ENCODE results near the gene CFAP73. TPM values are rescaled to one million over a fixed set of nuclear protein-coding genes. Genes with fewer than 3 reads are reported as not detected.

Gene CFAP73
- polyA plus RNA-seq, 3 donors: 0.83 to 1.2 (median 1.1) TPM

DNA sequence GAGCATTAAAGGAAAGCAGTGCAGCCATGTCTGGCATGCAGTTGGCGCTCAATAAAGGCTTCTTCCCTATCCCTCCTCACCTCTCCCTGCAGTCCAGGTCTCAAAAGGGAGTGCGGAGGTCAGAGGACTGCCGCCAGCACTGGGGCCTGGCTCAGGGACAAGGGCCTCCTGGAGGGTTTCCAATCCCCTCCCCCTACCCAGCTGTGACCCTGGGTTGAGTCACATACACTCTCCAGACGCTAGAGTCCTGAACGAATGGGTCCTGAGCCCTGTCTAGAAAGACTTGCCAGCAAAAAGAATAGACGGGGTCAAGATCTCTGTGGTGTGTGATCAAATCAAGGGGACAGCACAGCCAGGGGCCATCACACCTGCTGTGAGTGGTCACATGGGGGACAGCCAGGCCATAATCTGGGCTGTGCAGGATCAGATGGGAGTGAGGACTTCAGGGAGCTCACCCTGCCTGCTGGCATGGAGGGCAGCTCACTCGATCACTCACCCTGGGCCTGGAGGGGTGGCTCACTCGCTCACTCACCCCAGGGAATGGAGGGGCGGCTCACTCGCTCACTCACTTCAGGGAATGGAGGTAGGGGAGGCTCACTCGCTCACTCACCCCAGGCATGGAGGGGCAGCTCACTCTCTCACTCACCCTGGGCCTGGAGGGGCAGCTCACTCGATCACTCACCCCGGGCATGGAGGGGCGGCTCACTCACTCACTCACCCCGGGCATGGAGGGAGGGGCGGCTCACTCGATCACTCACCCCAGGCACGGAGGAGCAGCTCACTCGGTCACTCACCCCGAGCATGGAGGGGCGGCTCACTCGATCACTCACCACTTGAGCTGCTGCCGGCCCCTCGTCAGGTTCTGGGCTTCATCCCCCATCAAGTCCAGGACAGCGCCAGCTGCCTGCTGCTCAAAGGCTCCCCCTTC is 12.8 kb downstream of the CFAP73 start:
- DNase-seq (ENCODE audit: low read depth in 3 of 3, low spot score in 2 of 3): no peak

DNA sequence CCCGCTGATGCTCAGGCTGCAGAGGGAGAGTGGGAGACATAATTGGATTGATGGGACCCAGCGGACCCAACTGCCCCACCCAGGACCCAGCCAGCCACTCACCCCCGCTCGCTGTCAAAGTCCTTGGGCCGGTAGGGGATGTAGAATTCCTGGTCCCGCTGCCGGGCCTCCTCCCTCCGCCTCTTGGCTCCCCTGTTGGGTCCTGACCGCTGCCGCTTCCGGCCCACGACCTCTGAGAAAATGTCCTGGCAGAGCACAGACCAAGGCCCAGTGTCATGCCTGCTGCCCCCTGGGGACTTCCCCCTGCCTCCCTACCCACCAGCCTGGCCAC is 13.5 kb downstream of the CFAP73 start:
- DNase-seq (ENCODE audit: low read depth in 3 of 3, low spot score in 2 of 3): no peak

DNA sequence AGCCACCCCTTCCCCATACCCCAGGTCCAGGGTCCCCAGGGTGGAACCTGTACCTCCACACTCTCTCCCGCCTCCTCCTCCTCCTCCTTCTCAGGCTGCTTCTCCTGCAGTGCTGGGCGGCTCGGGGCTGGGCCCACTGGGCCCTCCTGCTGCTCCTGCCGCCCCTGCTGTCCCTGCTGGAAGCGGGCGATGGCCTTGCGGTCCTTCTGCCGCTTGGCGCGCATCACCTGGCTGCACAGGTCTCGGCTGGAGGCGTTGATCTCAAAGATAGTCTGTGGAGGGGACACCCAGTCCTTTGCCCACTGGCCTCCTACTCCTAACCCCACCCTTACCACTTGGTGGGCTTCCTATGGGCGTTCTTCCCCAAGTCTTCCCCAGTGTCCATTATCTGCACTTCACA is 14.5 kb downstream of the CFAP73 start:
- DNase-seq (ENCODE audit: low read depth in 3 of 3, low spot score in 2 of 3): no peak

DNA sequence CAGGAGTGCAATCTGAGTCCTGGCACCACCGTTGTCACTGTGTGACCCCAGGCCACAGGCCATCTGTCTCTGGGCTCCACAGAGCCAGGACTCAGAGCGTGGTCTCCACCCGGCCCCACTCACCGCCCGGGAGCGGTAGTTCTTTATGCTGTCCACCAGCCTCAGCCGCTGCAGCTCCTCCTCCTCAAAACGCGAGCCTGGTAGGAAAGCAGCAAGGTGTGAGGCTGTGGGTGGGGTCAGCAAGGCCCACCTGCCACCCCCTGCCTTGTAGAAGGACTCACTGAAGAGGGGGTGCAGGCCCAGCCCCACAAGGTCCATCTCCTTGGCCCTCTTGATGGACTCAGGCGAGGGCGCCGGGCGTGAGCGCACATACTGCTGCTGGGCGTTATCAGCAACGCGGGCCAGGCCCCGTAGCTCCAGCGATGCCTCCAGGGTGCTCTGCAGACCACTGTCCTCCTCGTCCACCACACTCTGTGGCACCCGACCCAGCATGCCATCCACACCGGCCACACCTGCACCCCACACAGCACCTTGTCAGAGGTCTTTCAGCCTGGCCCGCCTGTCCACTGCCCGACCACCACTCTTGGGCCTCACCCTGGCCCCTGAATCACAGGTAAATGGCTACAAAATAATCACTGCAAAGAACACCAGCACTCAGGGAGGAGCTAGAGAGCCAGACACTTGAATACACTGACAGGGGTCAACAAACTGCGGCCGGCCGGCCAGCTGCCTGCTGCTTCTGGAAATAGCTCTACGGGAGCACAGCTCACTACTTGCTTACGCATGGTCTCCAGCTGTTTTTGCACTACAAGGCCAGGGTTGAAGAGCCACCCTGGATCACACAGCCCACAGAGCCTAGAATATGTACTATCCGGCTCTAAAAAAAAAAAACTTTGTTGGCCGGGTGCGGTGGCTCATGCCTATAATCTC is 16.3 kb downstream of the CFAP73 start:
- no peak for DNase-seq (ENCODE audit: low read depth in 3 of 3, low spot score in 2 of 3)

DNA sequence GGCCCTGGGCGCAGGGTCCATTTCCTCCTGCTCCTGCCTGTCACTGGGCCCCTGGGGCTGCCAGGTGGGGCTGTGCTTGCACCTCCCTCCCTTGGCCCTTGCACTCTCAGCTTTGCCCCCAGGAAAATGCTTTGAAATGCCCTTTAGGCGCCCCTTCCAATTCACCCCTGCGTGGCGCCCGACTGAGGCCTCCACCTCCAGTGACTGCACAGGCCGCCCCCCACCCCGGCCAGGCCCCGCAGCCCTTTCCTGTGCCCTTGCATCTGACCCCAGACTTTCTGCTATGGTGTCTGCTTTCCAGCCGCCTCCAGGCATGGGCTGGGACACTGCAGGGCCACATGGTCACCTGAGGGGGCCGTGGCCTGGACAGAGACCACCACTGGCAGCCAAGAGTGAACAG is 18.3 kb downstream of the CFAP73 start:
- DNase-seq (ENCODE audit: low read depth in 3 of 3, low spot score in 2 of 3): no peak

DNA sequence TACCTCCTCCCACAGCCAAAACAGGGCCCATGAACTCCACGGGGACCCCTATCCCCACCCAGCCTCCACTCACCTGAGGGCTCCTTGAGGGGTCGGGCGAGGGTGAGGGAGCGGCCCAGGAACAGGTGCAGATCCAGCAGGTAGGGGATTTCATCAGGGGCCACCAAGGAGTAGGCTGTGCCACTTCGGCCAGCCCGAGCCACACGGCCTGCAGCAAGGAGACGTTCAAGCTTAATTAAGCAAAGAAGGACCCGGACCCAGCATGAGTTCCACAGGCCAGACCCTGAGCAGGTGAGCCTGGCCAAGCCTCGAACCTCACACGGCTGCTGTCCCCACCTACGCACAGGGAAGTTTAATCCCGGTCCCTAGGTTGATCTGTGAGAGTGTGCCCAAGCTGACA is 20.2 kb downstream of the CFAP73 start:
- no peak for DNase-seq (ENCODE audit: low read depth in 3 of 3, low spot score in 2 of 3)

DNA sequence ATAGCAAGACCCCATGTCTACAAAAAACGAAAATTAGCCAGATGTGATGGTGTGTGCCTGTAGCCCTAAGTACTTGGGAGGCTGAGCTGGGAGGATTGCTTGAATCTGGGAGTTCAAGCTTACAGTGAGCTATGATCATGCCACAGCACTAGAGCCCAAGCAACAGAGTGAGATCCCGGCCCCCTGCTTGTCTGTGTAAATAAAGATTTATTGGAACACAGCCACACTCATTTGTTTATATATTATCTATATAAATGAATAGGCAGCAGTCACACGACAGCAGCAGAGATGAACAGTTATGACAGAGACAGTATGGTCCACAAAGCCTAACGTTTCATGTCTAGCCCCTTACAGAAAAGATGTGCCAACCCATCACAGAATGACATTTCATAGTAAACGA is 20.9 kb downstream of the CFAP73 start:
- no peak for DNase-seq (ENCODE audit: low read depth in 3 of 3, low spot score in 2 of 3)

DNA sequence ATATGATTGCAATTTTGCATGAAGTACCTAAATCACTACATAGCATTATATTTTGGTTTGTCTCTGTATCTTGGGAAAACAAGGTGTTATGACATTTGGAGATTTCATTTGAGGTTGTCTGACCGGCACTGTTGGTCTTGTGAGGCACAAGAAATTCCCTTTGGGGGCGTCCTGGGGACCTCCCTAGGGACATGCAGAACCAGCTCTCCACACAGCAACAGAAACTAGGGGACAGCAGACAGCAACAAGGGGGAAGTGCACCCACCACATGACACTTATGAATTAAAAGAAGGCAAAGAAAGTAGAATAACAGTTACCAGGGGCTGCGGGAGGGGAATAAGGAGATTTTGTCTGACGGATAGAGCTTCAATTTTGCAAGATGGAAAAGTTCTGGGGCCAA is 21.4 kb downstream of the CFAP73 start:
- DNase-seq (ENCODE audit: low read depth in 3 of 3, low spot score in 2 of 3): no peak

DNA sequence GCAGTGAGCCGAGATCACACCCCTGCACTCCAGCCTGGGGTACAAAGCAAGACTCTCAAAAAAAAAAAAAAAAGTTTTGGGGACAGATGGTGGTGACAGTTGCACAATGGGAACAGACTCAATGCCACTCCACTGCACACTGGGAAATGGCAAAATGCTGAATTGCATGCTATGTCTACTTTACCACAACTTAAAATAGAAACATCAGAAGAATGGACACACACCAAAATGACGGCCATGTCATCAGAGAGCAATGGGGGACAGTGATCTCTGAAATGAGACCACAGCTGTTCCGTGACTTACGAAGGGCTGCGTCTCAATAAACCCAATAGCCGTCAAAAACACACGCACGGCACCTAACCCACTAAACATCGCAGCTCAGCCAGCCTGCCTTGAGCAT is 22.0 kb downstream of the CFAP73 start:
- no peak for DNase-seq (ENCODE audit: low read depth in 3 of 3, low spot score in 2 of 3)

DNA sequence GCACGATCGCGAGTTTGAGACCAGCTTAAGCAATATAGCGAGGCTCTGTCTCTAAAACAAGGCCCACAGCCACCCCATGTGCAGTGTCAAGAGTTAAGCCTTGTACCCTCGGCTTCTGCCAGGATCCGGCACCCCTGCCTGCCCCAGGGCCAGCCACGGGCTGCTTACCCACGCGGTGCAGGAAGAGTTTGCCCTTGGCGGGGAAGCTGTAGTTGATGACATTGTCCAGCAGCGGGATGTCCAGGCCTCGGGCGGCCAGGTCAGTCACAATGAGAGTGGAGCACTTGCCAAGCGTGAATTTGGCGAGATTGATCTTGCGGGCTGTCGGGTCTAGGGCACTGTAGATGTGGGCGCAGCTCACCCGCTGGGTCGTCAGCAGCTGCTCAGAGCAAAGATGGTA is 22.7 kb downstream of the CFAP73 start:
- no peak for DNase-seq (ENCODE audit: low read depth in 3 of 3, low spot score in 2 of 3)

DNA sequence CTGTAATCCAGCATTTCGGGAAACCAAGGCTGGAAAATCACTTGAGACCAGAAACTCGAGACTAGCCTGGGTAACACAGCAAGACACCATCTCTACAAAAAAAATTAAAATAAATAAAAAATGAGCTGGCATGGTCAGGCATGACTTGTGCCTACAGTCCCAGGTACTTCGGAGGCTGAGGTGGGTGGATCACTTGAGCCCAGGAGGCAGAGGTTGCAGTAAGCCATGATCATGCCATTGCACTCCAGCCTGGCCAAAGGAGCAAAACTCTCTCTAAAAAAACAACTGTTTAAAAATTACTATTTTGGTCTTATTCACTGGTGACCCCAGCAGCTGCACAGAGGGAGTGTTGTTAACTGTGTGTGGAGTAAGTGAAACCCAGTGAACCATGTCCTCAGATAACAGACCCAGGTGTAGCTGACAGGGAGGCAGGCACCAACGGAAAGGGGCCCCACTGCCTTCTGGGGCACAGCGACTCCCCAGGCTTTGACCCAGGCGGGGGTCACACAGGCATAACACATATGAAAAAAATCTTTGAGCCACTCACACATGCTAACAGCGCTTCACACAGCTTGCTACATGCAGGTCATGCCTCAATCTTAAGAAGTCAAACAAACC is 23.7 kb downstream of the CFAP73 start:
- DNase-seq (ENCODE audit: low read depth in 3 of 3, low spot score in 2 of 3): no peak

DNA sequence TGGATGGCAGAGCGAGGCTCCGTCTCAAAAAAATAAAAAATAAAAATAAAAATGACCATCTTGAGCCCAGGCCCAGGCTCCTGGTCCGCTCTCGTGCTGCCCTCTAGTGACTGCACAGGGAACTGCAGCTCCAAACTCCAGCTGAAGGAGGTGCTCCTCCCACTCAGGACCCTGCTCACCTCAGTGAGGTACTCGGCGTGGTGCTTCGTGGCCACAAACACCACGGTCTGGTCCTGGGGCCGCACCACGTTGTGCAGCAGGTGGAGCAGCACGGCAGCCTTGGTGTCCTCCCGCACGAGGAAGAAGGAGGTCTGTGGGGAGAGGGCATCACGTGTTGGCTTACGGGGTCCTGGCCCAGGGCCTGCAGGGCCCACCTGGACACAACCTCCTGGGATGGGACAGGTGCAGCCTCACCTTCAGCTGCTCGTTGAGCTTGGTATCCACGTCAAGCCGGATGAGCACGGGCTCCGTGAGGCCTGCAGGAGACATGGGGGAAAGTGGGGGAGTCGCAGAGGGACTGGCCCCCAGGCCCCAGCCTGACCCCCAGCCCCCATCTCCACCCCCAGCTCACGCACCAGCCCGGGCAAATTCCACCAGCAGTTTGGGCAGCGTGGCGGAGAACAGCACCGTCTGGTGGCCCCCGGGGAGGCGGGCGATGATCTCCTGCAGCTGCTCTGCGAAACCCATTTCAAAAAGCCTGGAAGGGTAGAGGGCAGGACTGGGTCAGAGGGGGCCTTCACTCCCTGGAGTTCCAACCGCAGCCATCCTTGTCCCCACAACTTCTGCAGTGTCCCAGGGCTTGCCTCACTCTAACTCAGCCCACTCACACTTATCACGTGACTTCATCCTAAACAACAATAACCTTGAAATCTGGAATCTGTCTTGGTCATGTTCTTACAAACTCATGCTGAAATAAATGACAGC is 25.2 kb downstream of the CFAP73 start:
- no peak for DNase-seq (ENCODE audit: low read depth in 3 of 3, low spot score in 2 of 3)

DNA sequence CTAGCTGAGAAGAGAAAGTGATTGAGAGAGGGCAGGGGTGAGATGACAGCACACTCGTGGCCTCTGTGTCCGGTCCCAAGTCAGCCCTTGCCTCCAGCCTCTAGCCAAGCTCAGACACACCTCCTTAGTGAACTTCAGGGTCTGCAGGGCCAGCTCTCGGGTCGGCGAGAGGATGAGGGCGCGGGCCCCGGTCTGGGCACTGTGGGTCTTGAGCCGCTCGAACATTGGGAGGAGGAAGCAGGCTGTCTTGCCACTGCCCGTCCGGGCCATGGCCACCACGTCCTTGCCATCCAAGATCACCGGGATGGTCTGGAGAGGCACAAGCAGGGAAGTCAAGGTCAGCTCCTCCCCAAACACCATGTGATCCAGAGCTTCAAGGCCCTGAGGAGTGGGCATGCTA is 29.5 kb downstream of the CFAP73 start:
- DNase-seq (ENCODE audit: low read depth in 3 of 3, low spot score in 2 of 3): no peak

DNA sequence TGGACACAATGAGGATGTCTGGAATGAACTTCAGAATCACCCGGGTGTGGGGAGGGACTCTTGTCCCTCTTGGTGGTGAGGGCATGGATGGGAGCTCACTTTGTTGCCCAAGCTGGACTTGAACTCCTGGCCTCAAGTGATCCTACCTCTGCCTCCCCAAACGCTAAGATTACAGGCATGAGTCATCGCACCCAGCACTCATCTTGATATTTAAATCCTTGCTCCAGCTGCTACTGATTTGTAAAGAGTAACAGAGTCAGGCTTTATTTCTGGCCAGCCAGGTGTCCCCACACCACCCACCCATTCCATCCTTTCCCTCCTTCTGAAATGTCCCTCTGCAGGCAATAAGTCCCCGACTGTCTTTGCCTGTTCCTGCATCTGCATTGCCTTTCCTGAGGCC is 30.8 kb downstream of the CFAP73 start:
- no peak for DNase-seq (ENCODE audit: low read depth in 3 of 3, low spot score in 2 of 3)

DNA sequence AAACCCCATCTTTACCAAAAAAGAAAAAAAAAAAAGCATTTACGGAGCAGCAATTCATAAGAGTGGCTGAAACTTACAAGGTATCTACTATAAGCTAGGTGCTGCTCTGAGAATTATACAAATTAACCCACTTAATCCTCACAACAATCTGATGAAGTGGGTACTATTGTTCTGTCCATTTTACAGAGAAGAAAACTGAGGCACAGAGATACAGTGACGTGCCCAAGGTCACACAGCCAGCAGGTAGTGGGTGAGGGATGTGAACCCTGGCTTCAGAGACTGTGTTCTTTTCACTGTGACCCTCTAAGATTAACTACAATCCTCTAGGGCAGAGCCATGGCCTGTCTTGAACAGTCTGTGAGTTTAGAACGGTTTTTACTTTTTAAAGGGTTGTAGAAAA is 32.5 kb downstream of the CFAP73 start:
- no peak for DNase-seq (ENCODE audit: low read depth in 3 of 3, low spot score in 2 of 3)

DNA sequence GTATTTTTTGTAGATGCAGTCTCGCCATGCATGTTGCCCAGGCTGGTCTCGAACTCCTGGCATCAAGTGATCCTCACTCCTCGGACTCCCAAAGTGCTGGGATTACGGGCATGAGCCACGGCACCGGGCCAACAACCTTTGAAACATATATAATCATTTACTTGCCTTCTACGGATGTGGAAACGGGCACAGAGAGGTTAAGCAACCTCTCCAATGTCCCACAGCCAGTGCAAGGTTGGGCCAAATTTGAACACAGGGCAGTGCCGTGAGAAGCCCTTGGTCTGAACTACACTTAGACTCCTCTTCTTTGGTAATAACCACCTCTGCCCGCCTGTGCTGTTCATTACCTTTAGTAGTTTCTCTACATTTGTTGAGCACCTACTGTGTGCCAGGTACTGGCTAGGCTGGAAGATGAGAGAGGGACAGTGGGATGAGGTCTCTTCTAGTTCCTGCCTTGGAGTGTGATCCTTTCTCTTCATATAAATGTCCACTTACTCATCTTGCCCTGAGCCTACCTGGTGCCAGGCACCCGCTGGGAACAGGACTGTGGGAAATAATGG is 33.6 kb downstream of the CFAP73 start:
- no peak for DNase-seq (ENCODE audit: low read depth in 3 of 3, low spot score in 2 of 3)

DNA sequence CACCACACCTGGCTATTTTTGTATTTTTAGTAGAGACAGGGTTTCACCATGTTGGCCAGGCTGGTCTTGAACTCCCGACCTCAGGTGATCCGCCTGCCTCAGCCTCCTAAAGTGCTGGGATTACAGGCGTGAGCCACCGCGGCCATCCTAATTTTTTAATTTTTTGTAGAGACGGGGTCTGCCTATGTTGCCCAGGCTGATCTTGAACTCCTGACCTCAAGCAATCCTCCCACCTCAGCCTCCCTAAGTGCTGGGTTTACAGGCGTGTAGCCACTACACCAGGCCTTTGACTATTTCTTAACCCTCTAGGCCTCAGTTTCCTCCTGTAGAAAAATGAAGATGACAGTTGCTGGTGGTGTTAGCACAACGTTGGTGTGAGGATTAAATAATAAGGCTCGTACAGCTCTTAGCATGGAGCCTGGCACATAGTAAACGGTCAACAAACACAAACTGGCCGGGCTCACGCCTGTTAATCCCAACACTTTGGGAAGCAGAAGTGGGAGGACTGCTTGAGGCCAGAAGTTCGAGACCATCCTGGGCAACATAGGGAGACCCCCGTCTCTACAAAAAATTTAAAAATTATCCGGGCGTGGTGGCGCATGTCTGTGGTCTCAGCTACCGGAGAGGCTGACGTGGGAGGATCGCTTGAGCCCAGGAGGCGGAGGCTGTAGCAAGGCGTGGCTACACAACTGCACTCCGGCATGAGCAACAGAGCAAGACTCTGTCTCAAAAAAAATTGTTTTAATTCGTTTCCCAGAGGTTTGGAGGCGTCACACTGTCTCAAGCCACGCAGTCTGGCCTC is 34.8 kb downstream of the CFAP73 start:
- peak in 1 of 3 donors; percentile 52 for DNase-seq (ENCODE audit: low read depth in 3 of 3, low spot score in 2 of 3)

DNA sequence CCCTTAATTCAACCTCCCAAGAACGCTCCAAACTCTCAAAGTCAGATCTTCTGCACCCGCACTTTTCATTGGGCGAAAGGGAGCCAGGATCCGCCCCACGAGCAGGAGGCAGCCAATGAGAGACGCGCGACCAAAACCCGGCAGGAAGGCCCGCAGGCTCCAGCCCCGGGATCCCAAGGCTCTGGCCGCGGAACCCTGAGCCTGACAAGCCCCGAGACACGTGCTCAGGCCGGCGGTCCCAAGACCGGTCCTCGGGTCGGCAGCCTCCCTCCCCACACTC is 35.3 kb downstream of the CFAP73 start:
- DNase-seq (ENCODE audit: low read depth in 3 of 3, low spot score in 2 of 3): peak; percentile 79 to 83 (median 80)

All from right renal cortex interstitium (tissue), 3 donors.